GM12878 (cell line): ENCODE data around the gene HIVEP2. TPM values are rescaled to one million over a fixed set of nuclear protein-coding genes. Genes with fewer than 3 reads are reported as not detected.

Experiments used
- ATAC-seq: fragments of 200-7000 bp; cut with Tn5 transposase; 3 replicates; pipeline ENCODE4 v1.9.1; 2020; ENCODE audit warnings: mild to moderate bottlenecking, moderate library complexity
- BruUV-seq: library from RNA; stranded (reverse); fragments of 400-500 nt; replicated peaks from 2 replicates; lab custom pipeline; 2021; lab: Mats Ljungman, UMichigan
- CTCF ChIA-PET: fragments of 300-600 bp; sonication (Branson Sonifier 250); formaldehyde crosslinking; extraction: SDS; loops from one replicate; lab custom pipeline; 2021; ENCODE audit warnings: inconsistent platforms; lab: Yijun Ruan, JAX
- POLR2A ChIA-PET: fragments of 350-600 bp; formaldehyde crosslinking; extraction: SDS; loops from one replicate; lab custom pipeline; 2021; ENCODE audit warnings: inconsistent platforms; lab: Charles Lee
- RAD21 ChIA-PET: fragments of 300-600 bp; sonication (Branson Sonifier 250); formaldehyde crosslinking; loops from one replicate; lab custom pipeline; 2023; ENCODE audit warnings: antibody characterized with exemption; ENCODE audit not compliant: unreplicated experiment; lab: Charles Lee
- SMC1A ChIA-PET: fragments of 300-600 bp; sonication (Branson Sonifier 250); formaldehyde crosslinking; loops from one replicate; lab custom pipeline; 2023; ENCODE audit not compliant: unreplicated experiment, uncharacterized antibody; lab: Charles Lee
- DNase-seq: peaks from one replicate; pipeline ENCODE4 v3.0.0-alpha.2; 2011; ENCODE audit warnings: low read depth, low spot score
- FAIRE-seq: peaks from 3 replicates; lab custom pipeline; 2011; peaks lifted over from hg19 to GRCh38; lab: Jason Lieb, UNC
- H2AFZ ChIP-seq: 2 replicates; pipeline ENCODE4 v1.6.0; 2011; ENCODE audit warnings: low read depth, low read length, control low read depth; ENCODE audit not compliant: control insufficient read depth
- H3K27ac ChIP-seq: 2 replicates; pipeline ENCODE4 v1.5.1; 2011; ENCODE audit warnings: control low read depth; ENCODE audit not compliant: control insufficient read depth, insufficient read depth
- H3K27me3 ChIP-seq, 2 experiments: replicated peaks in 1 of 2; 2 replicates each; pipeline versions ENCODE4 v1.6.0 to v1.6.1; 2011; ENCODE audit warnings: low read length in 1 of 2; ENCODE audit not compliant: control insufficient read depth in 2 of 2, insufficient read depth in 2 of 2
- H3K36me3 ChIP-seq, 2 experiments: 2 replicates each; pipeline ENCODE4 v1.5.1; 2011; ENCODE audit warnings: low read length in 1 of 2; ENCODE audit not compliant: control insufficient read depth in 2 of 2, insufficient read depth in 2 of 2
- H3K4me1 ChIP-seq: 2 replicates; pipeline ENCODE4 v1.6.1; 2011; ENCODE audit warnings: mild to moderate bottlenecking, low read length, moderate library complexity, mixed read lengths; ENCODE audit not compliant: control insufficient read depth, insufficient read depth
- H3K4me2 ChIP-seq: 2 replicates; pipeline ENCODE4 v1.6.0; 2011; ENCODE audit warnings: control low read depth; ENCODE audit not compliant: control insufficient read depth, insufficient read depth
- H3K4me3 ChIP-seq: fragments of 200-600 bp; sonication (generic); 2 replicates; pipeline ENCODE4 v1.5.1; 2016
- H3K79me2 ChIP-seq: 2 replicates; pipeline ENCODE4 v1.6.0; 2011; ENCODE audit warnings: low read length; ENCODE audit not compliant: control insufficient read depth, insufficient read depth
- H3K9ac ChIP-seq: 2 replicates; pipeline ENCODE4 v1.8.0; 2011; ENCODE audit warnings: low read length, control low read depth, mixed read lengths; ENCODE audit not compliant: control insufficient read depth, insufficient read depth
- H3K9me3 ChIP-seq: replicated peaks from 3 replicates; pipeline ENCODE4 v1.5.1; 2011; ENCODE audit warnings: mild to moderate bottlenecking, low read length; ENCODE audit not compliant: control insufficient read depth, insufficient read depth
- H4K20me1 ChIP-seq: 2 replicates; pipeline ENCODE4 v1.6.0; 2011; ENCODE audit not compliant: control insufficient read depth, insufficient read depth
- BCL11A ChIP-seq: IDR thresholded peaks from 2 replicates; pipeline ENCODE4 v1.6.1; 2011; ENCODE audit warnings: low read depth, low read length
- IKZF2 ChIP-seq, 2 experiments: fragments of 450-650 bp; IDR thresholded peaks; 2 replicates each; pipeline ENCODE4 v1.6.1; 2017; ENCODE audit warnings: mild to moderate bottlenecking in 2 of 2, moderate library complexity in 2 of 2
- LARP7 ChIP-seq: fragments of 450-650 bp; IDR thresholded peaks from 2 replicates; pipeline ENCODE4 v1.6.1; 2017; ENCODE audit warnings: mild to moderate bottlenecking
- MTA3 ChIP-seq: IDR thresholded peaks from 2 replicates; pipeline ENCODE4 v1.6.1; 2012; ENCODE audit warnings: low read length, inconsistent platforms, borderline replicate concordance
- PAX8 ChIP-seq: fragments of 450-650 bp; IDR thresholded peaks from 2 replicates; pipeline ENCODE4 v1.6.1; 2017; ENCODE audit warnings: mild to moderate bottlenecking, moderate library complexity
- STAT1 ChIP-seq: fragments of 450-650 bp; conservative IDR thresholded peaks from 2 replicates; pipeline ENCODE4 v1.6.1; 2014; ENCODE audit warnings: antibody characterized with exemption, mild to moderate bottlenecking
- WGBS: methylation state at CpG from one replicate; pipeline ENCODE4 v1.1.6; 2016; ENCODE audit warnings: low lambda C conversion rate; ENCODE audit not compliant: insufficient replicate concordance, insufficient coverage; ENCODE audit errors: missing lambda C conversion rate; 5-methylcytosine and 5-hydroxymethylcytosine counted together
- in situ Hi-C: fragments of 300-500 bp; cut with MboI; formaldehyde crosslinking; loops from 9 replicates; pipeline ENCODE4 v1.14.3; 2018; ENCODE audit warnings: mixed read lengths
- intact Hi-C: fragments of 100-400 bp; cut with micrococcal nuclease; formaldehyde crosslinking; loops from one replicate; pipeline ENCODE4 v1.14.2; 2022; ENCODE audit not compliant: unreplicated experiment
- polyA plus RNA-seq, 11 experiments: library from polyadenylated mRNA; depleted of rRNA in 4 of 11; unstranded in 6 of 11; stranded (reverse) in 5 of 11; fragments of >200 nt; fragmentation: Nextera tagmentation in 4 of 11; fragmentation: Illumina TruSeq in 1 of 11; extraction: Ambion mirVana in 4 of 11; extraction: Trizol in 1 of 11; gene quantifications; 1 replicate in 1 of 11; 2 replicates in 10 of 11; pipeline versions ENCODE4 v1.2.1 to v1.2.3, GENCODE V29; 2011 to 2016; ENCODE audit warnings: inconsistent platforms in 2 of 11, missing spikeins in 2 of 11, low read depth in 1 of 11
- total RNA-seq, 4 experiments: library from RNA; depleted of rRNA in 3 of 4; stranded (reverse); fragments of >200 nt in 3 of 4; fragmentation: Illumina TruSeq in 1 of 4; extraction: Trizol in 1 of 4; gene quantifications; 2 replicates each; pipeline versions ENCODE4 v1.2.1 to v1.2.3, GENCODE V29; 2013 to 2021
- TF ChIP-seq, protein P1 (sequence below): IDR thresholded peaks from 2 replicates; pipeline ENCODE4 v1.6.1; 2011; ENCODE audit warnings: borderline replicate concordance, low read depth, mild to moderate bottlenecking, moderate library complexity, mixed read lengths, low read length; ENCODE audit not compliant: insufficient read depth; ENCODE audit errors: extremely low read length

HIVEP2 gene
- total and polyA plus RNA-seq, 10 of the 15 experiments (the other 5 are each of a cell fraction or from before 2014, with no cell fraction given), result 1.2 to 15.7 (median 10.2) TPM

DNA sequence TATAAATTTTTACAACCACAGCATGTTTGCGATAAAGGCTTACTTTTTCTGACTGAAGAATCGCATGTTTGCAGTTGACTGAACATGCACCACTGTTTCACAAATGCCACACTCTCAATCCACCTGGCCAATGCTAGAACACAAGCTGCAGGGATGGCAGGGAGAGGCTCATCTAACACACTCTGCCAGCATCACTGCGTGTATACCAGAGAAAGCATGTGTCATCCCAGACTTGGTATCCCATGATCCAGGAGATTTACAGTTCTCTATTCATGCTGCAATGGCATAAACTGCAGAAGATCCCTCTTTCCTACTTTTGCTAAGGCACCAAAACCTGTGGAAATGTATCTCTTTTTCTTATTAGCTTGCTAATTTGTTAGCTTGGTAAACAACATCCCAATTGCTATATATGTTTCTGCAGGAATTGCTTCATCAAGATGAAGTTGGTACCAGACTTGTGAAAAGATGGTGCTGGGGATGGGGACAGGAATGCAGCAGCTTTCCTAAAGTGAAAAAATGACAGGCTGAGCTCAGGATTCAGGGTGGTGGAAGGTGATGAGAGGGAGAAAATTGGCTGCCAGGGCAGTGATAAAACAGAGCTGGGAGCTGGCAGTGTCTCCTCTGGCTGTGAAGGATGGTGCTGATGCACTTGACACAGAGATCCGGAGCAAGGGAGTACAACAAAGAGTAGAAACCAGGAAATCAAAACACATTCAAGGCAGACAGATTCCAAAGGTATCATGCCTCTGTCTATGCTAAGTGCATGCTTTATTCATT, 186.9 kb downstream of the HIVEP2 start:
- H3K27ac ChIP-seq, result no peak overlapping the region
- H3K4me2 ChIP-seq, result no peak overlapping the region
- intact Hi-C loops, result no loop called here
- no peak for TF ChIP-seq BCL11A
- TF ChIP-seq MTA3, result no peak
- TF ChIP-seq STAT1, result no peak
- TF ChIP-seq LARP7, result no peak
- TF ChIP-seq PAX8, result no peak
- TF ChIP-seq, protein P1, sequence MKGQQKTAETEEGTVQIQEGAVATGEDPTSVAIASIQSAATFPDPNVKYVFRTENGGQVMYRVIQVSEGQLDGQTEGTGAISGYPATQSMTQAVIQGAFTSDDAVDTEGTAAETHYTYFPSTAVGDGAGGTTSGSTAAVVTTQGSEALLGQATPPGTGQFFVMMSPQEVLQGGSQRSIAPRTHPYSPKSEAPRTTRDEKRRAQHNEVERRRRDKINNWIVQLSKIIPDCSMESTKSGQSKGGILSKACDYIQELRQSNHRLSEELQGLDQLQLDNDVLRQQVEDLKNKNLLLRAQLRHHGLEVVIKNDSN, result no peak
- TF ChIP-seq IKZF2 (IDR thresholded peaks at IDR 0.05), result no peak
- BruUV-seq, result no TSS peak
- 94% methylated on average over 4 of the region's 4 CpGs for WGBS
- H3K36me3 ChIP-seq, result peaks cover 20 to 23% of the 10 kb centered on the region in 2 experiments
- H3K4me1 ChIP-seq, result no peaks in the 10 kb centered on the region
- ChIA-PET CTCF (interaction anchor here (0.8 to 1.1 kb wide), 3 partner anchors 9 to 31 kb away, joined by 3 read pairs; no protein-coding TSS in a partner anchor), RAD21 (no interaction called here), SMC1A (interaction anchor here (0.9 to 1.7 kb wide), 3 partner anchors 11 to 83 kb away, joined by 3 to 4 read pairs (median 4); no protein-coding TSS in a partner anchor), POLR2A (no interaction called here)
- H4K20me1 ChIP-seq, result no peaks in the 10 kb centered on the region
- DNase-seq (no peak), FAIRE-seq (no peak), ATAC-seq (no peak)
- no peak overlapping the region for H2AFZ ChIP-seq
- no peaks in the 10 kb centered on the region for H3K9me3 ChIP-seq
- no peaks in the 10 kb centered on the region for H3K79me2 ChIP-seq
- H3K4me3 ChIP-seq, result no peak overlapping the region
- in situ Hi-C loops, result no loop called here
- H3K9ac ChIP-seq, result no peak overlapping the region
- H3K27me3 ChIP-seq, result no peaks in the 10 kb centered on the region
